DMS 273 treated with DMSO at 0.1 percent for 48 hours (cell line): Measurements from ENCODE around the gene PTPN23.
"Not testable (repeated sequence)": the region's sequence is repeated elsewhere in the genome, so short reads cannot be mapped to it uniquely, and the experiment has no call there.

Experiments used
- DNase-seq: peaks from one replicate; lab custom pipeline; 2025; lab: John Stamatoyannopoulos, UW

Gene PTPN23

DNA sequence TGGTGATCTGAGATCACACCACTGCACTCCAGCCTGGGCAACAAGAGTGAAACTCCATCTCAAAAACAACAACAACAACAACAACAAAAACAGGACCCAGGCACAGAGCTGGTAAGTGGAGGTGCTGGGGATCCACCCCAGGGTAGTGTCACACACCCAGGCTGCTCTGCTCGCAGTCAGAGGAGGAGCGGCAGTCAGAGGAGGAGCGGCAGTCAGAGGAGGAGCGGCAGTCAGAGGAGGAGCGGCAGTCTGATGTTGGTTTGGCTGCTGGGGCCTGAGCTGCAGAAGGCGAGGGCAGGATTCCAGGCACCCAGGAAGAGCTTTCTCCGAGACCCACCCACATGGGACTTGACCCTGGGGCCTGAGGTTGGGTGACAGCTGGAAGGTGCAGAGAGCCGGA lies 10.8 kb upstream of the PTPN23 start:
- not testable (repeated sequence) for DNase-seq

DNA sequence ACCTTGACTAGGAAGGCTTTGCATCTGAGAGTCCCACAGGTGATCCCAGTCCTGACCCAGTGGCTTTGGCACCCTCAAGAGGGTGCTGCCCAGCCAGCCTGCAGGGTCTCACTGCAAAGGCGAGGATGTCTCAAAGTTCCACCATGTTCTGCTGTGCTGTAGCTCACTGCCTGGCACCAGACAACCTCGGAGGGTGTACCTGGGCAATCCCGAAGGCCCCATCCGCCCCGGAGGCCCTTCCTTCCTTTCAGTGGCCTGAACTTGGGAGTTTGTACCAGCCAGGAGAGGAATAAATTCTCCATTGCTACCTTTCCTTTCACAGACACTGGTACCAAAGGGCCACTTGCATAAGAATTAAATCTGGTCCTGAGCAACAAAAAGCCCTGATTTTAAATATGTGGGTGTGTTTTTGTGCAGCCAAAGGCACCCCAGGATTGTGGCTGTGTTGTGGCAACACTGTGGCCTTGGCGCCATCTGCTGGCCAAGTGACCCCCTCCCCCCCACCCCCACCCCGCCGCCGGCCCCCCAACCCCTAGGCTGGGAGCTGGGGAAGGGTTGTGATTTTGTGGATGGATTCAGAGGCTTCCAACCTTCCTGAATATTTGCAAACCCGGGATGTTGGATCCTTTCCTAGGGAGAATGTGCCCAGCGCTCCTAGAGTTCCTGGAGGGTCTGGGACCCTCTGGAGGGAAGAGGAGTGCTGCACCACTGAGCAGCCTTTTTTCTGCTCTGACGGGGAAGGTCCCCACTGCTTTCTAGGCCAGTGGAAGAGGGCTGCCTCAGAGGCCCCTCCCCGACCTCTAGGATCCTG lies 9.7 kb upstream of the PTPN23 start:
- DNase-seq, result no peak

DNA sequence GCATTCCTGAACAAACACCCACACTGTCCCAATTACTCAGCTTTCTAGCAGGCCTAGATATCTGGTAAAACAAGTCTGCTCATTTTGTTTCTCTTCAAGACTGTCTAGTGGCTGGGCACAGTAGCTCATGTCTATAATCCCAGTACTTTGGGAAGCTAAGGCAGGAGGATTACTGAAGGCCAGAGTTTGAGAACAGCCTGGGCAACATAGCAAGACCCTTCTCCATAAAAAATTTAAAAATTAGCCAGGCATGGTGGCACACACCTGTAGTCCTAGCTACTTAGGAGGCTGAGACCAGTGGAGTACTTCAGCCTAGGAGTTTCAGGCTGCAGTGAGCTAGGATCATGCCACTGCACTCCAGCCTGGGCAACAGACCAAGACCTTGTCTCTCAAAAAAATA lies 6.2 kb upstream of the PTPN23 start:
- DNase-seq, result no peak

DNA sequence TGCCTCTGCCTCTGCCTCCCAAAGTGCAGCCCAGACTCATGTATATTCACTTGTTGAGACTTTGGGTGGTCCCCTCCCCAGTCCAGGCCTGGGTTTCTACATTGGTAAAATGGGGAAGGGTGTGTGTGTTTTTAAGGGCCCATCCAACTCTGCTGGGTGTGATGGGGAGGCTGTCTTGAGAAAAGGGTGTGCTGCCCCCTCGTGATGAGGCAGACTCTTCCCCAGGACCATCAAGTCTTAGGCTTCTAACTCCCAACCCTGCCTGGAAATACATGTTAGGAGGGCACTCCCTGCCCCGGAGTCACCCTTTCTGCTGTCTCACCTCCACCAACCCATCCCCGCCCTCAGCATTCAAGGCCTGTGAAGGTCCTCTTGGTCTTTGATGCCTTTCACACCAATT lies 4.4 kb upstream of the PTPN23 start:
- DNase-seq, result no peak

DNA sequence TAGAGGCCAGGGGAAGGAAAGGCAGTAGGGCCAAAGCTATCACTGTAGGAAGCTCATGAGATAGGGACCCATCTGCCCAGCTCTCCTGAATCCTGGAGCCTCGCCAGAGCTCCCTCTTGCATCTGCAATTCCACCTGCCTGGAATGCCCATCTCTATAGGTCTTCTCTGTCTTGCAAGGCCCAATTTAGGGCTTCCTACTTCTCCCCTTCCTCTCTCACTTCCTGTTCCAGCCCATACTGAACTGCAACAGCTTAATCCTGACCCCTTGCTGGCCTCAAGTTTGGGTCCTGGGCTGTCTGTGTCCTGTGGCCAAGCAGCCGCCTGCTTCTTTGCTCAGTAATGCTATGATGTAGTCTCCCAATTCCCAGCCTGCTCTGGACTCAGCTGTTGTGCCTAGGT lies 3.6 kb upstream of the PTPN23 start:
- no peak for DNase-seq

DNA sequence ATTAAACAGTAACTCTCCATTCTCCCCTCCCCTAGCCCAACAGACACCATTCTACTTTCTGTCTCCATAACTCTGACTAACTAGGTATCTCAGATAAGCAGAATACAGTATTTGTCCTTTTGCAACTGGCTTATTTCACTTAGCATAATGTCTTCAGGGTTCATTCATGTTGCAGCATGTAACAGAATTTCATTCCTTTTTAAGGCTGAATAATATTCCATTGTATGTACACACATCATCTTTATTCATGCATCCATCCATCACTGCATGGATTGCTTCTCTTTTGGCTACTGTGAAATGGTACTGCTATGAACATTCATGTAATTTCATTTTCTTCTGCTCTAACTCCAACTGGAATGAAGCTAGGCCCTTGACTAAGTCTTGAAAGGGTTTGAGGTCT lies 2.0 kb upstream of the PTPN23 start:
- DNase-seq, result no peak

DNA sequence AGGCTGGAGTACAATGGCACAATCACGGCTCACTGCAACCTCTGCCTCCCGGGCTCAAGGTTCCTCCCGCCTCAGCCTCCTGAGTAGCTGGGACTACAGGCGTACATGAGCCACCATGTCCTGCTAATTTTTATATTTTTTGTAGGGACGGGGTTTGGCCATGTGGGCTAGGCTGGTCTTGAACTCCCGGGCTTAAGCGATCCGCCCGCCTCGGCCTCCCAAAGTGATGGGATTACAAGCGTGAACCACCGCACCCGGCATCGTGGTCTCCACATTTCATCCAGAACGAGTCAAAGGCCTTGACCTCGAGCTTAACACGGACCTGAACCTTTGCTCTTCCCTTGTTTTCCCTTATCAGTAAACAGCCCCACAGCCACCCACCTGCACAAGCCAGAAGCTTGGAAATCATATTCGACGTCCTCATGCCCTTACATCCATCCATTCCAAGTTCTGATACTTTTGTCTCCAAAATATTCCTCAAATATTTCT lies 1.4 kb upstream of the PTPN23 start:
- no peak for DNase-seq

DNA sequence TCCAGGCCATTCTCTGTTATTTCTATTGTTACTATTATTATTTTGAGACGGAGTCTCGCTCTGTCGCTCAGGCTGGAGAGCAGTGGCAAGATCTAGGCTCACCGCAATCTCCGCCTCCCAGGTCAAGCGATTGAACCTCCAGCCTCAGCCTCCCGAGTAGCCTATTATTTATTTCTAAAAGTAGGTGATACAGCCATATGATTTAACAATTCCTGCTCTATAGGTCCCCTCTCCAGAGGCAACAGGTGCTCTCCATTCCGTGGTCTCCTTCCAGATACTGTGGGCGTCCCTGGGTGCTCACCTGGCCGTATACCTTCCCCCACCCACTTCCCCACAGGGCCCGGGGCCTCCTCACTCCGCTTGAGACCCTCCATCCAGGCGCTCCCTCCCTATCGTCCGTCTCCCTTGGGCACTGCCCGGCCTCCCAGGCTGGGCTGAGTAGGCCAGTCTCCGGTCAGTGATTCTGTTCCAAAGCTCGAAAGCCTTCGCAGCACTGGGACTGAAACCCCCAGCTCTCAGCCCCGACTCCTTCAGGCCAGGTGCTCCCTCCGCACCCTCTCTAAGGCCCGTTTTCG lies 708 bp upstream of the PTPN23 start:
- DNase-seq, result no peak

DNA sequence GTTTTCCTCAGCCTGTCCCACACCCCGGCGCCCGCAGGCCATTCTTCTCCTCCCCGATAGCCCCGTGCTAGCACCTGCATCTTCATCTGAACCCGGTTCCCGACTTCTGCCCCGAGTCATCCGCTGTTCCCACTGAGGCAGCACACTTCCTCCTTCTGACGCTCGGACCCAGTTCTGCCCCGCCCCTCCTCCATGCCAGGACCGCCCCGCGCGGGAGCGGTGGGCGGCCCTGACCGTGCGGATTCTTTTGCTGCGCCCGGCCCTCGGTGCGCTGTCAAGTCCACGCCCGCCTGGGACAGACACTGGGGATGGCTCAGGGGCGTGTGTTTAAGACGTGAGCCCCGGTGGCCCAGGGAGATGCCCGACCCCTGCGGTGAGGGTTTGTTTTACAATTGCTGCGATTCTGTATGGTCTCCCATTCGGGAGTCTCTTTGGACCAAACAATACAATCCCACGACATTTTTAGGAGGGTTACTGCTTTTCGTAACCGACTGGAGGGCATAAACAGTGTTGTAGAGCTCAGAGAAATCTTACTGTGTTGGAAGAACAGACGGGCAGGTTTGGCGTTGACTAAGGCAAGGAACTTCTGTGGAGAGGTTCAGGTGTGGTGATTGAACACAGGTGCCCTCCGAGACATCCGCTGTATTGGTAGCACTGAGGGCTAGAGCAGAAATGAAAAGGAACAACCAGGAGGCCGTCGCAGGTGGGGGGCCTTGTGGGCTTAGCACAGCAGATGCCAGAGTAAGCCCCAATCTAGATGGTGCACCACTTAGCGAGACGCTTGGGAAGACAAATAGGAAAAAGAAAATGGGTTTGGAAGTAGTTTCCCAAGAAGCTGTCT lies 716 bp downstream of the PTPN23 start:
- peak; percentile 43 for DNase-seq

DNA sequence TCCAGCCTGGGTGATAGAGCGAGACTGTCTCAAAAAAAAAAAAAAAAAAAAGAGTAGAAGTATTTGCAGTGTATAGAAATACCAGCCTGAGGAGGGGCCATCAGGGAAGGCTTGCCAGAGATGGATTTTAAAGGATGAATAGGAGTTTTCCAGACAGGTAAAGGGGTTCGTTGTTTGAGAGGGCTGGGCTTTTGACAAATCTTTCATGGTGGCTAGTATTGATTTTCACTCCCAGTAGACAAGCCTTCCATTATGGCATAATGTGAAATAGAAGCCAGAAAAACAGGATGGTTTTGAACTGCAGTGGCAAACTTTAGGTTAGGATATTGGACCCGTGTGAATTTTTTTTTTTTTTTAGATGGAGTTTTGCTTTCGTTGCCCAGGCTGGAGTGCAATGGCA lies 3.6 kb downstream of the PTPN23 start:
- no peak for DNase-seq

DNA sequence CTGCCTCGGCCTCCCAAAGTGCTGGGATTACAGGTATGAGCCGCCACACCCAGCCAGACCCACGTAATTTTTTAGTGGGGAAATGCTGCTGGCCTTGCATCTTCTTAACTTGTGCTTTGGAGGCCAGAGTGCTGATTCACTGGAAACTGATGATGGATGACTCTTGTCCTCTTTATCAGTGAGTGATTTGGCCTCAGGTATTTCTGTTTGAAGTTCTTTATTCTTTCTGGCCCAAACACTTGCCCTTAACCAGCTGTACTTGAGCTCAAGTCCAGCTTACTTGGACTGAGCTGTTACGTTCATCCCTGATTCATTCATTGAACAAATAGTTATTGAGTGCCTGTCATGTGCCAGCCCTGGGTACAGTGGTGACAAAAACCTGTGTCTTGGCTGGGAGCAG lies 4.2 kb downstream of the PTPN23 start:
- no peak for DNase-seq

DNA sequence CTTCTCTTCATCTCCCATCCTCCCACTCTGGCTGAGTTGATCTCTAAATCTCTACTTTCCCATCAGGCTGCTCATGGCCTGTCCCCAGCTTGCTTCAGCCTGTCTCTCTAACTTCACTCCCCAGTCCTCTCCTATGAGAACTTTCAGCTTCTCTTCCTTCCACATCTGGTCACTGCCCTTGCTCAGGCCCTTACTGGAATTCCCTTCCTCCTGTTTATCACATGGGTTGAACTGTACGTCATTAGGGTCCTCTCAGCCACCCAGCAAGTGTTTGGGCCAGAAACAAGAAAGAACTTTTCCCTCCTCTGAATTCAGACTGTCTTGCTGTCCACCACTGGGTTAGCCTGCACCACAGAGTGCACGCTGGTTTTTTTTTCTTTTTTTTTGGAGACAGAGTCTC lies 5.0 kb downstream of the PTPN23 start:
- DNase-seq, result no peak

DNA sequence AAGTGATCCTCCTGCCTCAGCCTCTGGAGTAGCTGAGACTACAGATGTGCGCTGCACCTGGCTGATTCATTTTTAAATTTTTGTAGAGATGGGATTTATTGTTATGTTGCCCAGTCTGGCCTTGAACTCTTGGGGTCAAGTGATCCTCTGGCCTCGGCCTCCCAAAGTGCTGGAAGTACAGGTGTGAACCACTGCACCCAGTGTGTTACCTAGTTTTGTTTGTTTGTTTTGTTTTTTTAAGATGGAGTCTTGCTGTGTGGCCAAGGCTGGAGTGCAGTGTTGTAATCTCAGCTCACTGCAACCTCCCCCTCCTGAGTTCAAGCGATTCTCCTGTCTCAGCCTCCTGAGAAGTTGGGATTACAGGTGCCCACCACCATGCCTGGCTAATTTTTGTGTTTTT lies 12.1 kb downstream of the PTPN23 start:
- DNase-seq, result no peak

DNA sequence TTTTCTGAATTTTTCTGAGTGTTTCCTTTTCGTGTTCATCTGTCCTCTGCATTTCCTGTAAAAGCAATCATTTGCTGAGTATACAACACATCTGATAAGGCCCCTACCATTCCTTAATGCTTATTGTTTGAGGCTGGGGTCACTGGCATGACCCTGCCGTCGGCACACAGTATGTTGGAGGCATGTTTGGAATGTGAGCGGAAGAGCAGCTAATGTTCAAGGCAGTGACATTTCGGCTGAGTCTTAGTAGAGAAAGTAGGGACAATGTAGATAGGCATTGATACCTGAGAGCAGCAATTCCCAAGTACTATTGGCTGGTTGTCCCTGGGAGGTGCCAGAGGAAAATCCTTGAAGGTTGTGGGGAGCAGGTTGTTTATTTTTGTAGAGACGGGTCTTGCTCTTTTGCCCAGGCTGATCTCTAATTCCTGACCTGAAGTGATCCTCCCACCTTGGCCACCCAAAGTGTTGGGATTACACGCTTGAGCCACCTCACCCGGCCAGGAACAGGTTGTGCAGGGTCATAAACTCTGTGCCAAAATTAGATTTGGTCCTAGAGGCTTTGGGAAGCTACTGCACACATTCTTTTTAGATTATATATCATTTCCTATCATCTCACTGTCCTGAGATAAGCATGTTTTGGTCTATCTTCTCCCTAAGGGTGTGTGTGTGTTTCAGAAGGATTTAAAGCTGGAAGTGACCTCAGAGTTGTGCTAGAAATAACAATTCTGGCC lies 13.5 kb downstream of the PTPN23 start:
- no peak for DNase-seq

DNA sequence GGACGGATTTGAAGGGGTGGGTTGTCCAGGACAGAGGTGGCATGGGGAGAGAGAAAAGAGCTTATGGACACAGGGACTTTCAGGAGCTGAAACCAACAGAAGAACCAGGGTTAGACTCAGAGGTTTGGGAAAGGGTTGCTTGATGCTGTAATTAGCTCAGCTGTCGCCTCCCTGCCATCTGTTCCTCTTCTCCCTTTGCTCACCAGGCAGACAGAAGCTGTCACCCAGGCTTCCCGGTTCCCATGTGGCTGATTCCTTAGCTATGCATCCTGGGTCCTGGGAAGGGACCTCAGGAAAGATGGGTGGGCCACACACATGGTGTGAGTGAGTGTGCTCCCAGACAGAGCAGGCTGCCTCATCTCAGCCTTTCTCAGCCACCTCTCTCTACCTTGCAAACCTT lies 14.1 kb downstream of the PTPN23 start:
- peak; percentile 52 for DNase-seq

DNA sequence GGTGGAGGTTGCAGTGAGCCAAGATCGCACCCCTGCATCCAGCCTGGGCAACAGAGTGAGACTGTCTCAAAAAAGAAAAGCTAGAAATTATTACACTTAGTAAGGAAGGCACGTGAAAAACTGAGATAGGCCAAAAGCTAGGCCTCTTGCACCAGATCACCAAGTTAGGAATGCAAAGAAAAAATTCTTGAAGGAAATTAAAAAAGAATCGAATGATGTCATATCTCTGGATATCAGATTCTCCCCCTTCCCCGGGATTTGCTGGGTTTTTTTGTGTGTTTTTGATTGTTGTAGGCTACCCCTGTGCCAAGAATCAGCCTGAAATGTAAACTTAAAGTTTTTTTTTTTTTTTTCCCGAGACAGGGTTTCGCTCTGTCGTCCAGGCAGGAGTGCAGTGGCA lies 17.4 kb downstream of the PTPN23 start:
- no peak for DNase-seq

DNA sequence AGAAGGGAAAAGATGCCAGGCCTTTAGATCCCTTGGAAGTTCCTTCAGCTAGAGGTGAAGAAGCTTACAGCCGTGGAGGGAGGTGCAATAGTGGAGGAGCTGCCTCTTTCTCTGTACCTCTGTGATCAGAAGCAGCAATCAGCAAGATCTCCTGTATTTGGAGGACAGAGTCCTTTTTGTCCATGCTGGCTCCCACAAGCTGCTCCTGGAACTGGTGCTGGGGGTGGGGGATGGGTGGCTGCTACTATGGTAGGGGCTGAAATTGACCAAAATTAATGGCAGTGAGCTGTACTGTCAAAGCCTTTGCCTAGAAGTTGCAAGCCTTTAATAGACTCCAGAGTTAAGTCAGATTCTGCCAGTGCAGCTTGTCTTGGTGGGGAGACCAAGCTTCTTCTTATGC lies 18.2 kb downstream of the PTPN23 start:
- no peak for DNase-seq

DNA sequence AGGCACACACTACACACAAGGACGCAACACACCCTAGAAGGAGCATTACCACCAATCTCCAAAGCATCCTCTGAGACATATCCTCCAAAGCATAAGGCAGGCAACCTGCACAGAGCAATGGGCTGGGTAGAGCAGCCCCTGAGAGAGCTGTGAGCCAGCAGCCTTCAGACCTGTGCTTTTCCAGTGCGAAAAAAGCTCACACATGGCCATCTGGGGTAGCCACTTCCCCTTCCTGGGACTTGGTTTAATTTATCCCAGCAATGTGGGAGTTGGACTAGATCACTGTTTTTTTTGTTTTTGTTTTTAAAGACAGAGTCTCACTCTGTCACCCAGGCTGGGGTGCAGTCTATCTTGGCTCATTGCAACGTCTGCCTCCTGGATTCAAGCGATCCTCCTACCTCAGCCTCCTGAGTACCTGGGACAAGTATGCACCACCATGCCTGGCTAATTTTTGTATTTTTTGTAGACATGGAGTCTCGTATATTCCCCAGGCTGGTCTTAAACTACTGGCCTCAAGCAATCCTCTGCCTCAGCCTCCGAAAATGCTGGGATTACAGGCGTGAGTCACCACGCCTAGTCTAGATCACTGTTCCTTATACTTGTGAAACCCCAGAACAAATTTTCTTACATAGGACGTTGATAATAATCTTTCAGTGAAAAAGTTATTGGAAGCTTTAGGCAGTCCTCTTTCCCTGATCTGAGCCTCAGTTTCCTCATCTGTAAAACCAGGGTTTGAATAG lies 18.9 kb downstream of the PTPN23 start:
- no peak for DNase-seq

DNA sequence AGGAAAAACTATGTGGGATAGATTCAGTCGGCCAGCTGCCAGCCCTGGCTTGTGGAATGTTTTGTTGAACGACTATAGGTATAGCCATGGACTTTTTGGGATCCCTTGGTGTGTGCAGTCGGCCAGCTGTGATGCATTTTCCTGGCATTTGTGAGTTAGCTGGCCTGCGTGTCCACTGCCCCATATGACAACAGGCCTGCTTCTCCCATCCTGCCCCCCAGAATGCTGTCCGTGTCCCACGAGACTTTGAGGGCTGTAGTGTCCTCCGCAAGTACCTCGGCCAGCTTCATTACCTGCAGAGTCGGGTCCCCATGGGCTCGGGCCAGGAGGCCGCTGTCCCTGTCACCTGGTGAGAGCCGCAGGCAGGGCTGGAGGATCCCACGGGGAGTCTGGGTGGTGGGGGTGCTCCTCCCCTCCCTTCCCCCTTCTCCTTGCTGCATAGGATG lies 23.6 kb downstream of the PTPN23 start:
- DNase-seq, result no peak

DNA sequence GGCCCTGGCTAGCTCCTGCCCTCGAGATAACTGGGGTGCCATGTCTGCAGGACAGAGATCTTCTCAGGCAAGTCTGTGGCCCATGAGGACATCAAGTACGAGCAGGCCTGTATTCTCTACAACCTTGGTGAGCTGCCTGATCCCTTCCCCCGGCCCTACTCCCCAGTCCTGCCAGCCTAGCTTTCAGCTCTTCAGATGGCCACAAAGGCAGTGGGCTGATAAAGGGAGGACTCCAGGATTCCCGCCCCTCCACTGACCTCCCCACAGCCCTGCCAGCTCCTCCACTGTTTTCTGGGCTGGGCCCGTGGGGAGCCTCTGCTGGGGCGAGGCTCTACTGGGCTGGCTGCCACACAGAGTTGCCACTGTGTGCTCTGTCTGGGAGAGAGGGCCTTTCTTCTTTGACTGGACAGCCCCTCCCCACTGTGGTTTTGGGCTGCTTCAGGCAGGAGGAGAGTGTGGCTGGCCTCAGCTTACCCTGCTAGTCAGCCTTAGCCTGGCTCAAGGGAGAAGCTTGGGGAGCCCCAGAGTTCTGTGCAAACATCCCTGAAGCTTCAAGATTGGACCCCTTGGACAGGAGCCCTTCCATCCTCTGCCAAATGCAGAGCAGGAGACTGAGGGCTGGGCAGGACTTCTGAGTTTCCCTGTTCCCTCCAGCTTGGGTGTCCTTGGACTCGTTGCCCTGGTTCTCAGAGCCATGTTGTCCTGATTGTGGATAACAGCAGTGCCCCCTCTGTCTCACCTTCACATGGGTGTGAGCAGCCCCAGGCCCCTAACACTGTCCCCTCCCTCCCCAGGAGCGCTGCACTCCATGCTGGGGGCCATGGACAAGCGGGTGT lies 24.4 kb downstream of the PTPN23 start:
- no peak for DNase-seq
